Stimulated activated CD8-positive, alpha-beta memory T cell treated with anti-CD3 and anti-CD28 coated beads, Interleukin-4, amount 100 ng/mL, for 1 hour (primary cell): Measurements from ENCODE around the gene RNF150.

ENCODE experiments used
- DNase-seq, 2 donors: peaks; one replicate each; pipeline ENCODE4 v3.0.0-alpha.2; 2020; ENCODE audit warnings: low read depth in 2 of 2, low spot score in 1 of 2

Gene RNF150

GRCh38 chr4:141028024-141028529, 105.2 kb downstream of the RNF150 start:
- DNase-seq = no peak

GRCh38 chr4:141027421-141027820, 105.8 kb downstream of the RNF150 start:
- DNase-seq = no peak

- no peak for DNase-seq
Measured at GRCh38 chr4:141026900-141027299, 106.4 kb downstream of the RNF150 start.

- no peak for DNase-seq
Measured at GRCh38 chr4:141023051-141023450, 110.2 kb downstream of the RNF150 start.

GRCh38 chr4:141022111-141022695, 111.1 kb downstream of the RNF150 start:
- DNase-seq = no peak

GRCh38 chr4:141021397-141022110, 111.7 kb downstream of the RNF150 start:
- DNase-seq = no peak

GRCh38 chr4:141020801-141021261, 112.4 kb downstream of the RNF150 start:
- no peak for DNase-seq

GRCh38 chr4:141019768-141020167, 113.5 kb downstream of the RNF150 start:
- no peak for DNase-seq

- no peak for DNase-seq
Measured at GRCh38 chr4:141016117-141016798, 117.0 kb downstream of the RNF150 start.

GRCh38 chr4:141013899-141014298, 119.4 kb downstream of the RNF150 start:
- DNase-seq = no peak

- no peak for DNase-seq
Measured at GRCh38 chr4:141011901-141012315, 121.4 kb downstream of the RNF150 start.

GRCh38 chr4:141009931-141010330, 123.3 kb downstream of the RNF150 start:
- DNase-seq = no peak

GRCh38 chr4:141009129-141009528, 124.1 kb downstream of the RNF150 start:
- DNase-seq = no peak

GRCh38 chr4:141006242-141006802, 126.9 kb downstream of the RNF150 start:
- DNase-seq = no peak

GRCh38 chr4:141004823-141005222, 128.4 kb downstream of the RNF150 start:
- DNase-seq = no peak

GRCh38 chr4:141003193-141003592, 130.1 kb downstream of the RNF150 start:
- DNase-seq = no peak

- no peak for DNase-seq
Measured at GRCh38 chr4:141002323-141002805, 130.9 kb downstream of the RNF150 start.

- no peak for DNase-seq
Measured at GRCh38 chr4:140996766-140997165, 136.5 kb downstream of the RNF150 start.

GRCh38 chr4:140995058-140995457, 138.2 kb downstream of the RNF150 start:
- DNase-seq = no peak

- no peak for DNase-seq
Measured at GRCh38 chr4:140994015-140994414, 139.3 kb downstream of the RNF150 start.

GRCh38 chr4:140993370-140993769, 139.9 kb downstream of the RNF150 start:
- DNase-seq = no peak

GRCh38 chr4:140989944-140990343, 143.3 kb downstream of the RNF150 start:
- no peak for DNase-seq
